Nephron progenitor cell (in vitro differentiated cells): ENCODE data around the gene ALX1.

Experiments
- DNase-seq: peaks from one replicate; pipeline ENCODE4 v3.0.0; 2021
- H3K27ac Mint-ChIP-seq: 2 replicates; pipeline ENCODE4 v1.8.0; 2021; ENCODE audit warnings: mild to moderate bottlenecking, moderate library complexity, mixed read lengths
- H3K27me3 Mint-ChIP-seq: 2 replicates; pipeline ENCODE4 v1.8.0; 2021; ENCODE audit warnings: mild to moderate bottlenecking, low read depth, mixed read lengths; ENCODE audit not compliant: poor library complexity
- H3K36me3 Mint-ChIP-seq: 2 replicates; pipeline ENCODE4 v1.8.0; 2021; ENCODE audit warnings: low read depth, mixed read lengths
- H3K4me1 Mint-ChIP-seq: 2 replicates; pipeline ENCODE4 v1.8.0; 2021; ENCODE audit warnings: mixed read lengths
- H3K4me3 Mint-ChIP-seq: 2 replicates; pipeline ENCODE4 v1.8.0; 2021; ENCODE audit warnings: mild to moderate bottlenecking, moderate library complexity, mixed read lengths
- H3K9me3 Mint-ChIP-seq: 2 replicates; pipeline ENCODE4 v1.8.0; 2021; ENCODE audit warnings: mild to moderate bottlenecking, moderate library complexity, mixed read lengths
- TF ChIP-seq, protein P1 (sequence below): fragments of 200-600 bp; sonication (generic); IDR thresholded peaks from 2 replicates; pipeline ENCODE4 v1.5.0; 2021; ENCODE audit warnings: antibody characterized with exemption

ALX1 gene

GRCh38 chr12:85260896-85261295, 19.1 kb upstream of the ALX1 start:
- H3K36me3 Mint-ChIP-seq: no peaks in the 10 kb centered on the region
- no peak overlapping the region for H3K27ac Mint-ChIP-seq
- no peak overlapping the region for H3K4me3 Mint-ChIP-seq
- no peaks in the 10 kb centered on the region for H3K9me3 Mint-ChIP-seq
- H3K27me3 Mint-ChIP-seq: peaks cover 3% of the 10 kb centered on the region
- no peak for DNase-seq
- TF ChIP-seq, protein P1, sequence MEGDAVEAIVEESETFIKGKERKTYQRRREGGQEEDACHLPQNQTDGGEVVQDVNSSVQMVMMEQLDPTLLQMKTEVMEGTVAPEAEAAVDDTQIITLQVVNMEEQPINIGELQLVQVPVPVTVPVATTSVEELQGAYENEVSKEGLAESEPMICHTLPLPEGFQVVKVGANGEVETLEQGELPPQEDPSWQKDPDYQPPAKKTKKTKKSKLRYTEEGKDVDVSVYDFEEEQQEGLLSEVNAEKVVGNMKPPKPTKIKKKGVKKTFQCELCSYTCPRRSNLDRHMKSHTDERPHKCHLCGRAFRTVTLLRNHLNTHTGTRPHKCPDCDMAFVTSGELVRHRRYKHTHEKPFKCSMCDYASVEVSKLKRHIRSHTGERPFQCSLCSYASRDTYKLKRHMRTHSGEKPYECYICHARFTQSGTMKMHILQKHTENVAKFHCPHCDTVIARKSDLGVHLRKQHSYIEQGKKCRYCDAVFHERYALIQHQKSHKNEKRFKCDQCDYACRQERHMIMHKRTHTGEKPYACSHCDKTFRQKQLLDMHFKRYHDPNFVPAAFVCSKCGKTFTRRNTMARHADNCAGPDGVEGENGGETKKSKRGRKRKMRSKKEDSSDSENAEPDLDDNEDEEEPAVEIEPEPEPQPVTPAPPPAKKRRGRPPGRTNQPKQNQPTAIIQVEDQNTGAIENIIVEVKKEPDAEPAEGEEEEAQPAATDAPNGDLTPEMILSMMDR: no peak
- H3K4me1 Mint-ChIP-seq: no peaks in the 10 kb centered on the region

- TF ChIP-seq, protein P1: no peak
- Mint-ChIP-seq H3K9me3 (no peaks in the 10 kb centered on the region), H3K27ac (no peak overlapping the region), H3K4me1 (no peaks in the 10 kb centered on the region), H3K4me3 (no peak overlapping the region), H3K36me3 (no peaks in the 10 kb centered on the region), H3K27me3 (peaks cover 17% of the 10 kb centered on the region)
- DNase-seq: no peak
These were observed 13.7 kb upstream of the ALX1 start for GRCh38 chr12:85266356-85266755.

- Mint-ChIP-seq H3K27ac (no peak overlapping the region), H3K36me3 (no peaks in the 10 kb centered on the region), H3K4me3 (peak overlapping the region; percentile 34), H3K4me1 (peaks cover 4% of the 10 kb centered on the region), H3K27me3 (peaks cover 81% of the 10 kb centered on the region), H3K9me3 (no peaks in the 10 kb centered on the region)
- TF ChIP-seq, protein P1: no peak
- DNase-seq: peak; percentile 9
These were observed 6.4 kb upstream of the ALX1 start for GRCh38 chr12:85273381-85274314.

GRCh38 chr12:85274315-85274651, 5.7 kb upstream of the ALX1 start:
- peaks cover 82% of the 10 kb centered on the region for H3K27me3 Mint-ChIP-seq
- H3K36me3 Mint-ChIP-seq: no peaks in the 10 kb centered on the region
- DNase-seq: no peak
- H3K4me1 Mint-ChIP-seq: peaks cover 7% of the 10 kb centered on the region
- peak overlapping the region; percentile 34 for H3K4me3 Mint-ChIP-seq
- no peaks in the 10 kb centered on the region for H3K9me3 Mint-ChIP-seq
- TF ChIP-seq, protein P1: no peak
- no peak overlapping the region for H3K27ac Mint-ChIP-seq

GRCh38 chr12:85275374-85275773, 4.6 kb upstream of the ALX1 start:
- TF ChIP-seq, protein P1: no peak
- H3K4me1 Mint-ChIP-seq: peaks cover 13% of the 10 kb centered on the region
- no peaks in the 10 kb centered on the region for H3K9me3 Mint-ChIP-seq
- DNase-seq: no peak
- H3K36me3 Mint-ChIP-seq: no peaks in the 10 kb centered on the region
- peaks cover 86% of the 10 kb centered on the region for H3K27me3 Mint-ChIP-seq
- H3K4me3 Mint-ChIP-seq: no peak overlapping the region
- H3K27ac Mint-ChIP-seq: no peak overlapping the region

DNA sequence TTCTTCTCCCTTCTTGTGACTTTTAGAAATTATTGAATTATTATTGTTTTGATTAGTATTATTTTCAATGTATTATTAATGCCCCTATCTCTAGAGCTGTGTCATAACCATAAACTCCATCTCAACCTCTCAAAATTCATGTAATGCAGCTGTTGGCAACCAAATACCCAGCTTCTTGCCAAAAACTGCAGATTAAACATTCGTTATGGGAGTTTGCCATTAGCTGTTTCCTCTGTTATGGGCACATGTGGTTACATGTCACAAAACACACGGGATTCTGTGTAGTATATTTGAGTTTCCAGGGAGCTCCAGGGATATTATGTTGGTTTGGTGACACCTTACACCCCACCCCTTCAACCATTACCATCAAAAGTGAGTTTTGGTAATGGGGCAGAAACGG, 2.8 kb upstream of the ALX1 start:
- H3K4me1 Mint-ChIP-seq: peaks cover 21% of the 10 kb centered on the region
- no peak overlapping the region for H3K4me3 Mint-ChIP-seq
- TF ChIP-seq, protein P1: no peak
- no peaks in the 10 kb centered on the region for H3K9me3 Mint-ChIP-seq
- no peaks in the 10 kb centered on the region for H3K36me3 Mint-ChIP-seq
- H3K27ac Mint-ChIP-seq: no peak overlapping the region
- DNase-seq: no peak
- peaks cover 76% of the 10 kb centered on the region for H3K27me3 Mint-ChIP-seq
